K562 (cell line): Measurements from ENCODE around the gene SERPINB2.

ENCODE experiments used
- ARHGAP35 ChIP-seq: fragments of 450-650 bp; IDR thresholded peaks from 2 replicates; pipeline ENCODE4 v1.6.1; 2018; ENCODE audit not compliant: partially characterized antibody
- BHLHE40 ChIP-seq: IDR thresholded peaks from 2 replicates; pipeline ENCODE4 v1.6.1; 2011; ENCODE audit warnings: low read length, improper control_type of control experiment
- CTCF ChIP-seq, 3 experiments: IDR thresholded peaks in 2 of 3; conservative IDR thresholded peaks in 1 of 3; 2 replicates each; pipeline ENCODE4 v1.5.1; 2011 to 2012; ENCODE audit warnings: low read length in 3 of 3, mild to moderate bottlenecking in 3 of 3, control low read depth in 2 of 3, improper control_type of control experiment in 1 of 3, inconsistent platforms in 1 of 3, low read depth in 1 of 3, mixed read lengths in 1 of 3, moderate library complexity in 1 of 3; ENCODE audit not compliant: insufficient read depth in 2 of 3
- GABPA ChIP-seq: fragments of 200-800 bp; sonication (Bioruptor generic); conservative IDR thresholded peaks from 2 replicates; pipeline ENCODE4 v1.6.1; 2016; ENCODE audit warnings: low read depth, missing genetic modification characterization, missing compliant biosample characterization
- GATAD2A ChIP-seq: fragments of 450-650 bp; IDR thresholded peaks from 2 replicates; pipeline ENCODE4 v1.6.1; 2017
- HMG20B ChIP-seq: fragments of 250-450 bp; sonication (Bioruptor Pico); IDR thresholded peaks from 2 replicates; pipeline ENCODE4 v1.5.0; 2021; ENCODE audit warnings: mild to moderate bottlenecking
- MGA ChIP-seq: fragments of 450-650 bp; IDR thresholded peaks from 2 replicates; pipeline ENCODE4 v1.6.1; 2016; ENCODE audit warnings: mild to moderate bottlenecking, moderate library complexity
- MTA3 ChIP-seq: fragments of 450-650 bp; formaldehyde crosslinking; IDR thresholded peaks from 2 replicates; pipeline ENCODE4 v1.6.1; 2017; ENCODE audit warnings: mild to moderate bottlenecking, borderline replicate concordance
- MYC ChIP-seq, 2 experiments: fragments of 250-450 bp in 1 of 2; sonication (Bioruptor Pico) in 1 of 2; IDR thresholded peaks; 2 replicates each; pipeline versions ENCODE4 v1.5.1 to v1.6.1; 2012 to 2021; ENCODE audit warnings: low read depth in 2 of 2, borderline replicate concordance in 1 of 2, improper control_type of control experiment in 1 of 2, low read length in 1 of 2, mild to moderate bottlenecking in 1 of 2, moderate library complexity in 1 of 2
- SNAPC5 ChIP-seq: fragments of 250-450 bp; sonication (Bioruptor Pico); IDR thresholded peaks from 2 replicates; pipeline ENCODE4 v1.8.0; 2021; ENCODE audit warnings: moderate library complexity, mild to moderate bottlenecking, inconsistent platforms
- SREBF1 ChIP-seq: fragments of 150-350 bp; IDR thresholded peaks from 2 replicates; pipeline ENCODE4 v1.6.1; 2014; ENCODE audit warnings: antibody characterized with exemption, low read depth, low read length, borderline replicate concordance
- ZNF274 ChIP-seq: IDR thresholded peaks from 2 replicates; pipeline ENCODE4 v1.6.1; 2011; ENCODE audit warnings: low read depth, mild to moderate bottlenecking, low read length, moderate library complexity, borderline replicate concordance
- TF ChIP-seq, protein P1 (sequence below): fragments of 250-450 bp; sonication (Bioruptor Pico); IDR thresholded peaks from 2 replicates; pipeline ENCODE4 v1.9.0; 2021; ENCODE audit warnings: mild to moderate bottlenecking

- TF ChIP-seq ZNF274 (no peak), CTCF (IDR thresholded peaks at IDR 0.05 in 2 of 3, conservative IDR thresholded peaks at IDR 0.05 in 1 of 3; ENCODE audit: insufficient read depth in 2 of 3, low read depth in 1 of 3, low read length in 3 of 3) (no peak), GABPA (tag) (no peak), BHLHE40 (no peak), SNAPC5 (CRISPR knock-in tag) (no peak), SREBF1 (no peak), MTA3 (no peak), MYC (IDR thresholded peaks at IDR 0.05; ENCODE audit: low read depth, low read length) (no peak), MYC (CRISPR knock-in tag; IDR thresholded peaks at IDR 0.05; ENCODE audit: borderline replicate concordance, low read depth) (no peak), MGA (no peak), ARHGAP35 (no peak), HMG20B (CRISPR knock-in tag) (no peak), GATAD2A (no peak)
- TF ChIP-seq, protein P1, sequence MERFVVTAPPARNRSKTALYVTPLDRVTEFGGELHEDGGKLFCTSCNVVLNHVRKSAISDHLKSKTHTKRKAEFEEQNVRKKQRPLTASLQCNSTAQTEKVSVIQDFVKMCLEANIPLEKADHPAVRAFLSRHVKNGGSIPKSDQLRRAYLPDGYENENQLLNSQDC (CRISPR knock-in tag) = no peak
Observed at GRCh38 chr18:63879709-63880108, 7.8 kb upstream of the SERPINB2 start.
